Activated CD4-positive, alpha-beta memory T cell treated with anti-CD3 and anti-CD28 coated beads for 36 hours (primary cell): ENCODE results near the gene TOP3B. TPM values are rescaled to one million over a fixed set of nuclear protein-coding genes. Genes with fewer than 3 reads are reported as not detected.

Source experiments
- CTCF ChIA-PET: fragments of 350-600 bp; sonication (Branson Sonifier 250); formaldehyde crosslinking; loops from one replicate; lab custom pipeline; 2021; ENCODE audit warnings: antibody characterized with exemption, inconsistent platforms; lab: Charles Lee
- POLR2A ChIA-PET: fragments of 350-600 bp; sonication (Branson Sonifier 250); formaldehyde crosslinking; loops from one replicate; lab custom pipeline; 2021; ENCODE audit warnings: antibody characterized with exemption; lab: Charles Lee
- DNase-seq: peaks from one replicate; pipeline ENCODE4 v3.0.0-alpha.2; 2020
- H3K27ac Mint-ChIP-seq: one replicate; pipeline ENCODE4 v1.8.0; 2021; ENCODE audit warnings: mixed read lengths
- H3K27me3 Mint-ChIP-seq: one replicate; pipeline ENCODE4 v1.8.0; 2021; ENCODE audit warnings: mixed read lengths
- H3K36me3 Mint-ChIP-seq: one replicate; pipeline ENCODE4 v1.8.0; 2021; ENCODE audit warnings: mixed read lengths
- H3K4me1 Mint-ChIP-seq: one replicate; pipeline ENCODE4 v1.8.0; 2021; ENCODE audit warnings: low read depth, mixed read lengths
- H3K4me3 Mint-ChIP-seq: one replicate; pipeline ENCODE4 v1.8.0; 2021; ENCODE audit warnings: mild to moderate bottlenecking, mixed read lengths
- H3K9me3 Mint-ChIP-seq: one replicate; pipeline ENCODE4 v1.8.0; 2021; ENCODE audit warnings: mixed read lengths
- intact Hi-C: fragments of 100-400 bp; cut with micrococcal nuclease; formaldehyde crosslinking; loops from one replicate; pipeline ENCODE4 v1.15.1; 2023
- total RNA-seq, 2 experiments: library from RNA; stranded (reverse); gene quantifications; one replicate each; pipeline ENCODE4 v1.2.3, GENCODE V29; 2021

TOP3B gene
- total RNA-seq, 2 experiments from 2014 or later: 28.8 to 30.4 TPM

GRCh38 chr22:21923163-21923561 lies 59.4 kb downstream of the TOP3B start:
- Mint-ChIP-seq H3K9me3 (no peaks in the 10 kb centered on the region), H3K36me3 (no peaks in the 10 kb centered on the region), H3K4me1 (no peaks in the 10 kb centered on the region), H3K27ac (no peak overlapping the region), H3K4me3 (no peak overlapping the region), H3K27me3 (no peaks in the 10 kb centered on the region)
- ChIA-PET CTCF (interaction anchor here (1.1 kb wide), 1 partner anchor 29 kb away, joined by 3 read pairs; the partner anchor contains the start of gene PPM1F), POLR2A (no interaction called here)
- DNase-seq: no peak
- intact Hi-C loops: no loop called here

GRCh38 chr22:21922370-21923162 lies 60.0 kb downstream of the TOP3B start:
- Mint-ChIP-seq H3K27me3 (no peaks in the 10 kb centered on the region), H3K4me3 (no peak overlapping the region), H3K9me3 (no peaks in the 10 kb centered on the region), H3K4me1 (no peaks in the 10 kb centered on the region), H3K36me3 (no peaks in the 10 kb centered on the region), H3K27ac (no peak overlapping the region)
- POLR2A ChIA-PET: no interaction called here
- no peak for DNase-seq
- intact Hi-C loops: no loop called here
- CTCF ChIA-PET: interaction anchor here (1.1 kb wide), 1 partner anchor 30 kb away, joined by 3 read pairs; the partner anchor contains the start of gene PPM1F

GRCh38 chr22:21921729-21922128 lies 60.9 kb downstream of the TOP3B start:
- intact Hi-C loops: no loop called here
- H3K4me3 Mint-ChIP-seq: no peak overlapping the region
- no peak overlapping the region for H3K27ac Mint-ChIP-seq
- H3K27me3 Mint-ChIP-seq: no peaks in the 10 kb centered on the region
- no peak for DNase-seq
- H3K36me3 Mint-ChIP-seq: no peaks in the 10 kb centered on the region
- CTCF ChIA-PET: no interaction called here
- POLR2A ChIA-PET: no interaction called here
- no peaks in the 10 kb centered on the region for H3K4me1 Mint-ChIP-seq
- H3K9me3 Mint-ChIP-seq: no peaks in the 10 kb centered on the region

GRCh38 chr22:21921184-21921721 lies 61.3 kb downstream of the TOP3B start:
- no peak overlapping the region for H3K27ac Mint-ChIP-seq
- no peak overlapping the region for H3K4me3 Mint-ChIP-seq

GRCh38 chr22:21920341-21921183 lies 62.0 kb downstream of the TOP3B start:
- no peaks in the 10 kb centered on the region for H3K9me3 Mint-ChIP-seq
- no peaks in the 10 kb centered on the region for H3K36me3 Mint-ChIP-seq
- intact Hi-C loops: no loop called here
- no peak for DNase-seq
- H3K4me3 Mint-ChIP-seq: no peak overlapping the region
- H3K27me3 Mint-ChIP-seq: no peaks in the 10 kb centered on the region
- no peaks in the 10 kb centered on the region for H3K4me1 Mint-ChIP-seq
- ChIA-PET POLR2A (no interaction called here), CTCF (interaction anchor here (1.0 kb wide), 1 partner anchor 32 kb away, joined by 3 read pairs; the partner anchor contains the start of gene PPM1F)
- no peak overlapping the region for H3K27ac Mint-ChIP-seq

More at GRCh38 chr22:21921184-21921721, 61.3 kb downstream of the TOP3B start:
- Mint-ChIP-seq H3K27me3 (no peaks in the 10 kb centered on the region), H3K4me1 (no peaks in the 10 kb centered on the region), H3K36me3 (no peaks in the 10 kb centered on the region), H3K9me3 (no peaks in the 10 kb centered on the region)
- no peak for DNase-seq
- ChIA-PET POLR2A (no interaction called here), CTCF (interaction anchor here (1.0 kb wide), 1 partner anchor 31 kb away, joined by 3 read pairs; the partner anchor contains the start of gene PPM1F)
- intact Hi-C loops: no loop called here

- intact Hi-C loops: no loop called here
- H3K4me1 Mint-ChIP-seq: no peaks in the 10 kb centered on the region
- no peaks in the 10 kb centered on the region for H3K9me3 Mint-ChIP-seq
- no peak for DNase-seq
- H3K4me3 Mint-ChIP-seq: no peak overlapping the region
- H3K27ac Mint-ChIP-seq: no peak overlapping the region
- no peaks in the 10 kb centered on the region for H3K27me3 Mint-ChIP-seq
- ChIA-PET POLR2A (no interaction called here), CTCF (interaction anchor here (1.2 kb wide), 1 partner anchor 17 kb away, joined by 3 read pairs; no protein-coding TSS in a partner anchor)
- no peaks in the 10 kb centered on the region for H3K36me3 Mint-ChIP-seq
These were observed 62.9 kb downstream of the TOP3B start for GRCh38 chr22:21919526-21920307.

GRCh38 chr22:21918466-21919185 lies 64.0 kb downstream of the TOP3B start:
- intact Hi-C loops: no loop called here
- H3K4me1 Mint-ChIP-seq: no peaks in the 10 kb centered on the region
- H3K4me3 Mint-ChIP-seq: no peak overlapping the region
- DNase-seq: no peak
- ChIA-PET CTCF (interaction anchor here (0.6 to 1.2 kb wide), 2 partner anchors 18 to 54 kb away, joined by 3 read pairs; no protein-coding TSS in a partner anchor), POLR2A (no interaction called here)
- no peak overlapping the region for H3K27ac Mint-ChIP-seq
- no peaks in the 10 kb centered on the region for H3K9me3 Mint-ChIP-seq
- H3K36me3 Mint-ChIP-seq: no peaks in the 10 kb centered on the region
- no peaks in the 10 kb centered on the region for H3K27me3 Mint-ChIP-seq

GRCh38 chr22:21917959-21918261 lies 64.7 kb downstream of the TOP3B start:
- no peaks in the 10 kb centered on the region for H3K4me1 Mint-ChIP-seq
- H3K27me3 Mint-ChIP-seq: no peaks in the 10 kb centered on the region
- H3K9me3 Mint-ChIP-seq: no peaks in the 10 kb centered on the region
- no peak for DNase-seq
- POLR2A ChIA-PET: no interaction called here
- CTCF ChIA-PET: interaction anchor here (0.9 kb wide), 1 partner anchor 35 kb away, joined by 3 read pairs; the partner anchor contains the start of gene PPM1F
- no peak overlapping the region for H3K4me3 Mint-ChIP-seq
- intact Hi-C loops: no loop called here
- H3K36me3 Mint-ChIP-seq: no peaks in the 10 kb centered on the region
- no peak overlapping the region for H3K27ac Mint-ChIP-seq

GRCh38 chr22:21917181-21917958 lies 65.2 kb downstream of the TOP3B start:
- POLR2A ChIA-PET: no interaction called here
- H3K9me3 Mint-ChIP-seq: no peaks in the 10 kb centered on the region
- no peaks in the 10 kb centered on the region for H3K36me3 Mint-ChIP-seq
- no peak overlapping the region for H3K4me3 Mint-ChIP-seq
- H3K4me1 Mint-ChIP-seq: no peaks in the 10 kb centered on the region
- no peak overlapping the region for H3K27ac Mint-ChIP-seq
- no peaks in the 10 kb centered on the region for H3K27me3 Mint-ChIP-seq
- DNase-seq: no peak
- CTCF ChIA-PET: interaction anchor here (0.6 to 0.9 kb wide), 2 partner anchors 35 to 105 kb away, joined by 3 read pairs; partner anchors contain the start of gene PPM1F
- intact Hi-C loops: no loop called here

- no peaks in the 10 kb centered on the region for H3K4me1 Mint-ChIP-seq
- H3K4me3 Mint-ChIP-seq: no peak overlapping the region
- H3K27ac Mint-ChIP-seq: no peak overlapping the region
- ChIA-PET CTCF (interaction anchor here (0.5 to 1.4 kb wide), 3 partner anchors 21 to 351 kb away, joined by 3 to 5 read pairs (median 3); no protein-coding TSS in a partner anchor), POLR2A (no interaction called here)
- no peaks in the 10 kb centered on the region for H3K36me3 Mint-ChIP-seq
- H3K9me3 Mint-ChIP-seq: no peaks in the 10 kb centered on the region
- no peaks in the 10 kb centered on the region for H3K27me3 Mint-ChIP-seq
- no peak for DNase-seq
- intact Hi-C loops: no loop called here
These were observed 66.2 kb downstream of the TOP3B start for GRCh38 chr22:21916309-21916918.
